GM12872 (cell line): ENCODE results near the gene DDT.
"Not testable (repeated sequence)": the region's sequence is repeated elsewhere in the genome, so short reads cannot be mapped to it uniquely, and the experiment has no call there.

Experiments used
- CTCF ChIP-seq: IDR thresholded peaks from 3 replicates; pipeline ENCODE4 v1.5.1; 2011; ENCODE audit warnings: low read depth, mild to moderate bottlenecking, low read length, moderate library complexity; ENCODE audit not compliant: insufficient read depth

Gene DDT

GRCh38 chr22:24002851-24003250 is 28.6 kb upstream of the DDT start:
- no peak for TF ChIP-seq CTCF

- TF ChIP-seq CTCF, result no peak
Observed at GRCh38 chr22:24002272-24002671, 28.0 kb upstream of the DDT start.

GRCh38 chr22:24001314-24001713 is 27.1 kb upstream of the DDT start:
- TF ChIP-seq CTCF, result no peak

GRCh38 chr22:23997092-23997491 is 22.9 kb upstream of the DDT start:
- TF ChIP-seq CTCF, result no peak

GRCh38 chr22:23984430-23984829 is 10.2 kb upstream of the DDT start:
- no peak for TF ChIP-seq CTCF

- not testable (repeated sequence) for TF ChIP-seq CTCF
Observed at GRCh38 chr22:23979557-23980240, 5.5 kb upstream of the DDT start, which contains the start of gene GSTT2. GSTT2 (plus strand) TSS chr22:23980134.

GRCh38 chr22:23970816-23971486 is 3.3 kb downstream of the DDT start:
- no peak for TF ChIP-seq CTCF
